Measurements from ENCODE around the gene PRMT9.

Gene PRMT9

DNA sequence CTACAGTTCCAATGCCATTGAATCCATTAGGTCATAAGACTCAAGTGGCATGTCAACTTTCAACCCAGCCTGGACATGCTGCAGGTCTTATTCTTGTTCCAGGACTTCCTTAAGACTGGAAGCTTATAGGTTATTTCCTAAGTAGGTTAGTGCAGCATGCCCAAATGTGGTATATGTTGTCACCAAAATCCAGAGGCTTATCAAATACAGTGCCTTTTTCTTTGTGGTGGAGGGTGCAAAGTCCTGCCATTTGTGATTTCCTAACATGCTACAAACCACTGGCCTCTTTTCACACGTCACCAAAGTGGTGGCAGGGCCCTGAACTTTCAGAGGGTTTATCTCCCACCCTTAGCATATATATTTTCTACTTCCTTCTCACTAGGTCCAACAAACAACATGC is 76.5 kb downstream of the PRMT9 start:
- no peak for DNase-seq (ENCODE audit: low read depth)
- H3K4me3 ChIP-seq (replicated peaks; ENCODE audit: low read depth, low read length), result no peak overlapping the region
- TF ChIP-seq, protein P1, sequence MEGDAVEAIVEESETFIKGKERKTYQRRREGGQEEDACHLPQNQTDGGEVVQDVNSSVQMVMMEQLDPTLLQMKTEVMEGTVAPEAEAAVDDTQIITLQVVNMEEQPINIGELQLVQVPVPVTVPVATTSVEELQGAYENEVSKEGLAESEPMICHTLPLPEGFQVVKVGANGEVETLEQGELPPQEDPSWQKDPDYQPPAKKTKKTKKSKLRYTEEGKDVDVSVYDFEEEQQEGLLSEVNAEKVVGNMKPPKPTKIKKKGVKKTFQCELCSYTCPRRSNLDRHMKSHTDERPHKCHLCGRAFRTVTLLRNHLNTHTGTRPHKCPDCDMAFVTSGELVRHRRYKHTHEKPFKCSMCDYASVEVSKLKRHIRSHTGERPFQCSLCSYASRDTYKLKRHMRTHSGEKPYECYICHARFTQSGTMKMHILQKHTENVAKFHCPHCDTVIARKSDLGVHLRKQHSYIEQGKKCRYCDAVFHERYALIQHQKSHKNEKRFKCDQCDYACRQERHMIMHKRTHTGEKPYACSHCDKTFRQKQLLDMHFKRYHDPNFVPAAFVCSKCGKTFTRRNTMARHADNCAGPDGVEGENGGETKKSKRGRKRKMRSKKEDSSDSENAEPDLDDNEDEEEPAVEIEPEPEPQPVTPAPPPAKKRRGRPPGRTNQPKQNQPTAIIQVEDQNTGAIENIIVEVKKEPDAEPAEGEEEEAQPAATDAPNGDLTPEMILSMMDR (IDR thresholded peaks at IDR 0.05; ENCODE audit: low read length, missing control alignments), result no peak

DNA sequence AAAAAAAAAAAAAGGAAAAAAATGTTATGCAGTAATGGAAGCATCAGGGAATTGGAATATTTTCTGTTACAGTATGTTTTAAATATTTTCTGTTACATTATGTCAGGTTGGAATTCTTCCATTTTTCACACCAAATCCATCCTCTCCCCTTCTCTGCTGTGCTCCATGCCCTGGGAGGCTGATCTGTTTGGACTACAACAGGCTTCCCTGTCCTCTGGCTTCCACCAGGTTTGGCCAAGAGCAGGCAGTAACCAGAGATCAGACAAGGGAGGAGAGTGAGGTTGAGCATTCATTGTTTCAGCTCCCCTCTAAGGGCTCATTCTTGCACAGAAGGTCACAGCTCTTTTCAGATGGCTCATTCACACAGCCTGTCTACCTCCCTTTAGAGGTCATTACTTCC is 78.5 kb downstream of the PRMT9 start:
- TF ChIP-seq, protein P1 (IDR thresholded peaks at IDR 0.05; ENCODE audit: low read length, missing control alignments), result no peak
- no peak for DNase-seq (ENCODE audit: low read depth)
- no peak overlapping the region for H3K4me3 ChIP-seq (replicated peaks; ENCODE audit: low read depth, low read length)

DNA sequence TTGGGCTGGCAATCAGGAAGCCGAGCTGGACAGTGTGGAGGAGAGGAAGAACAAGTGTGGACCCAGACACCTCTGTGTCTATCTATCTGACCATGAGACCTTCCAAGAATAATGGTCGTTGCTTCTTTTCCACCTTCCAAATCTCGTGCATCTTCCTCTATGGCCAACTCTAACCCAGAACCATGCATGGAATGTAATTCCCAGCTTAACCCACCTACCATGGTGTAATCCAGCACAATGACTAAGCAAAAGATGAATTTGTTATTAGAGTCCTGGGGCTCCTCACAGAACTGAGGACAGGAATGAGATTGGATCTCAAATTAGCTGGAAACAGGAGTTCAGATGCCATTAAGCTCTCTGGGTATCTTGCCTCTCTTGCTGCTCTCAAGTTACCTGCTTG is 84.2 kb downstream of the PRMT9 start:
- no peak overlapping the region for H3K4me3 ChIP-seq (replicated peaks; ENCODE audit: low read depth, low read length)
- DNase-seq (ENCODE audit: low read depth), result peak; percentile 60
- TF ChIP-seq, protein P1 (IDR thresholded peaks at IDR 0.05; ENCODE audit: low read length, missing control alignments), result no peak

DNA sequence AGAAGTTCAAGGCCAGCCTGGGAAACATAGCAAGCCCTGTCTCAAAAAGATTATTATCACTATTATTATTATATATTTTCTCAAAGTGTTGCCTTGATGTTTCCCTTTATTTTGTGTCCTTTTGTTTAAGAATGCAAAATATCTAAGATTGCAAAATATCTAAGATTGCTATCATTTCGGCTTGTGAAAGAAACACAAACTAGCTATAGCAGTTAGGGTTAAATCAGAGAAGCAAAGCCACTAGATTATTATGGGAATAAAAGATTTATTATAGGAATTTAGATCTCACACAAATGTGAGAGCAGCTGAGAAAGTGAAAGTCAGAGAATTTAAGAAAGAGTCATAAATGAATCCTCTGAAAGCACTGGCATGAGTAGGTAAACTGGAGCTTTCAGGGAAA is 84.8 kb downstream of the PRMT9 start:
- no peak for DNase-seq (ENCODE audit: low read depth)
- TF ChIP-seq, protein P1 (IDR thresholded peaks at IDR 0.05; ENCODE audit: low read length, missing control alignments), result no peak
- no peak overlapping the region for H3K4me3 ChIP-seq (replicated peaks; ENCODE audit: low read depth, low read length)

DNA sequence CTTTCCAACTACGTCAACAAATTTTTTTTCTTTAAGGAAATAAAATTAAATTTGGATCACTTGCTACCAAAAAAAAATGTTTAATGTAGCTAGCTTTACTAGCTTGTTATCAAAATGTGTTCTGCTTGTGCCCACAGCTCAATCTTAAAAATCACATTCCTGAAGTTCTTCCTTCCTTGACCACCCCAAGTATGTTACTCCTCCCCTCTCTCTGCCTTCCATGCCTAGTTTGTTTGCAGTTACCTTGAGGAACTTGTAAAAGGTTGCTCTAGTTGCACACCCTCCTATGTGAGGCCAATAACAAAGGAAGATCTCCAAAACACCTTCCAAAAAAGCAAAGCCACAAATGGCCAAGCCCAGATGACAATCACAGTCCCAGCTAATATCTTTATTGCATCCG is 86.4 kb downstream of the PRMT9 start:
- TF ChIP-seq, protein P1 (IDR thresholded peaks at IDR 0.05; ENCODE audit: low read length, missing control alignments), result no peak
- no peak for DNase-seq (ENCODE audit: low read depth)
- no peak overlapping the region for H3K4me3 ChIP-seq (replicated peaks; ENCODE audit: low read depth, low read length)

DNA sequence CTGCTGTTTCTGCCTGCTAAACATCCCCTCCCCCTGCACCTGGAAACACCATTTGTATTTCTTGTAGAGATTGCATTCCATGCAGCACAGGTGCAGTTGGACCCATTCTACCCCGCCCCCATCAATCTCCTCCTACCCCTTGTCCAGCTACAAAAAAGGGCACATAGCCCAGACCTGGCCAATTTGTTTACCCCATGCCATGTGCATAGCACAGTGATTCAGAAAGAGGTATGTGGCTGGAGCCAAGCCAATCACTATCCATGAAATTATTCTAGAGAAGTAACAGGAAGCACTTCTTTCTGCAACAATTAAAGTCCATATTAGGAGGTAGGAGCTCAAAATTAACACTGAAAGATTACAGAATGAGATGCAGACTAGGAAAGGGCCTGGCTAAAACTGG is 87.0 kb downstream of the PRMT9 start:
- TF ChIP-seq, protein P1 (IDR thresholded peaks at IDR 0.05; ENCODE audit: low read length, missing control alignments), result no peak
- DNase-seq (ENCODE audit: low read depth), result peak; percentile 88
- no peak overlapping the region for H3K4me3 ChIP-seq (replicated peaks; ENCODE audit: low read depth, low read length)

DNA sequence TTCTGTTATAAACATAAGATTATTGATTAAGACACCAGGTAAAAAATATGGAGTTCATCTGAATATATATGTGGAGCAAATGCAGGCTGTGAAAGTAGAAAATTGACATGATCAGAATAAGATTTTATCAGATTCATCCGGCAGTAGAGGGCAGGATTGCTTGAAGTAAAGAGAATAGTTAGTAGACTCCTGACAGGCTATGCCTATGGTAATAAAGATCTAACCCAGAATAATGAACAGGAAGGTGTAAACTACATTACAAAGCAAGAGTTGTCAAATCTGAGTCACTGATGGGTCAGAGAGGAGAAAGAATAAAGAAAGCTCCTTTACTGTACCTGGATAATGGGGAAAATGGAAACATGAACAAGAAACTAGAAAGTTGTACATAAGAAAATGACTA is 87.6 kb downstream of the PRMT9 start:
- DNase-seq (ENCODE audit: low read depth), result no peak
- H3K4me3 ChIP-seq (replicated peaks; ENCODE audit: low read depth, low read length), result no peak overlapping the region
- TF ChIP-seq, protein P1 (IDR thresholded peaks at IDR 0.05; ENCODE audit: low read length, missing control alignments), result no peak

Measured in fibroblast of pulmonary artery (primary cell).